ENCODE measurements around the gene PTPRM.

PTPRM gene

DNA sequence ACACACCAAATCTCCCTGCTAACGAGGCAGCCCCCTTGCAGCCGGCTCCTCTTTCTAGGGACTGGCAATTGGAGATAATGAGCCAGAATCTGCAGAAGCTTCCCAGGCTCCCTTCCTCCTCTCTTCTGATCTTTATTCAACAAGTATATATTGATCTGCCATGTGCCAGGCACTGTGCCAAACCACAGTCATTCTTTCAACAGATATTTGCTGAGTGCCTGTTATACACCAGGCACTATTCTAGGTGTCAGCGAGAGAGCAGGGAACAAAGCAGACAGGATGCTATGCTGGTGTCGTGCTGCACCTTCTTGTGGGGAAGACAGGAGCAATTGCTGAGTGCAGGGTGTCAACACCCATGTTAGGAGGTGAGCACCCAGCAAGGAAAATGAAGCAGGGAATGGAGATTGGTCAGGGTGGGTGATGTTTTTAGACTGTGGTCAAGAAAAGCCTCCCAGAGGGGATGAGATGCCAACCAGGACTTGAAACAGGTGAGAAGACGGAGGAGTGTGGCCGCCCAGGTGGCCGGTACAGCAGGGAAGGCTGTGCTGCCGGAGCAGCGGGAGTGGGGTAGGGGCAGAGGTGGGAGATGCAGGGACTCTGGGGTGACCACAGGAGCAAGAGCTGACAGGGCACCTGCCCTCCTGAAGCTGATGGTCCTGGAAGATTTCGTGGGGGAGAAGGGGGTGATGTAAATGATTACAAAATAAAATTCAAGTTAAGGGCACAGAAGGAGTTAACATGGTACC is 734.5 kb downstream of the PTPRM start:
- no peak for ATAC-seq
- no peak for TF ChIP-seq CREB5 (CRISPR knock-in tag; IDR thresholded peaks at IDR 0.05; ENCODE audit: low read depth)

DNA sequence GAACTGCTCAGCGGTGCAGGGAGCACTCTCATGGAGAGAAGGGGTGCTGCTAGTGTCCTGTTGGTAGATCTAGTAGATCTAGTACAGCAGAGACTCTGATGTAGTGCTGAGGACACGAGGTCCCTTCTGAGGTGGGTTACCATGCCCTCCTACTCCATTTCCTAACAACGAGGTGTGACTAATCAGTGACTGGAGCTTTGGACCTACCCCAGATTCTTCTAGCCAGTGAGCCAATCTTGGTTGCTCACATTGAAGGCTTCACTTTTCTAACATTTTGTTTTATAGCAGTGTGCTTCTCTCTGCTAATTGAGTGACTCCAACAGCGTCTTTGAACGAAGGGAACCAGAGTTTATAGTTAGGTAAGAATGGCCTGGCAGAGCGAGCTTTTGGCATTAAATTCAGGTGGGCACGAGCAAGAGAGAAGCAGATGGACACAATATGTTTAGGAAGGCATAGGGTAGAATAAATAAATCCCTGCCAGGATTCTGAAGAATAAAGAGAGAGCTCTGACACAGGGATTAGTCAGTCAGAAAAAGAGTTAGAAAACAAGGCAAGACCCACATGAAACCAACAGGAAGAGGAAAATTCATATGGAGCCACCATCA is 736.1 kb downstream of the PTPRM start:
- no peak for TF ChIP-seq ZC3H10 (CRISPR knock-in tag; IDR thresholded peaks at IDR 0.05)
- no peak for TF ChIP-seq ZFP3 (CRISPR knock-in tag; IDR thresholded peaks at IDR 0.05)
- TF ChIP-seq, protein P1, sequence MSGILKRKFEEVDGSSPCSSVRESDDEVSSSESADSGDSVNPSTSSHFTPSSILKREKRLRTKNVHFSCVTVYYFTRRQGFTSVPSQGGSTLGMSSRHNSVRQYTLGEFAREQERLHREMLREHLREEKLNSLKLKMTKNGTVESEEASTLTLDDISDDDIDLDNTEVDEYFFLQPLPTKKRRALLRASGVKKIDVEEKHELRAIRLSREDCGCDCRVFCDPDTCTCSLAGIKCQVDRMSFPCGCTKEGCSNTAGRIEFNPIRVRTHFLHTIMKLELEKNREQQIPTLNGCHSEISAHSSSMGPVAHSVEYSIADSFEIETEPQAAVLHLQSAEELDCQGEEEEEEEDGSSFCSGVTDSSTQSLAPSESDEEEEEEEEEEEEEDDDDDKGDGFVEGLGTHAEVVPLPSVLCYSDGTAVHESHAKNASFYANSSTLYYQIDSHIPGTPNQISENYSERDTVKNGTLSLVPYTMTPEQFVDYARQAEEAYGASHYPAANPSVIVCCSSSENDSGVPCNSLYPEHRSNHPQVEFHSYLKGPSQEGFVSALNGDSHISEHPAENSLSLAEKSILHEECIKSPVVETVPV (CRISPR knock-in tag; IDR thresholded peaks at IDR 0.05) = no peak
- TF ChIP-seq SNAI2 (CRISPR knock-in tag; IDR thresholded peaks at IDR 0.05) = no peak
- TF ChIP-seq GLIS3 (CRISPR knock-in tag; IDR thresholded peaks at IDR 0.05) = no peak
- no peak for TF ChIP-seq TCF4 (CRISPR knock-in tag; IDR thresholded peaks at IDR 0.05; ENCODE audit: borderline replicate concordance)
- TF ChIP-seq CSDC2 (CRISPR knock-in tag; IDR thresholded peaks at IDR 0.05) = no peak
- TF ChIP-seq, protein P2, sequence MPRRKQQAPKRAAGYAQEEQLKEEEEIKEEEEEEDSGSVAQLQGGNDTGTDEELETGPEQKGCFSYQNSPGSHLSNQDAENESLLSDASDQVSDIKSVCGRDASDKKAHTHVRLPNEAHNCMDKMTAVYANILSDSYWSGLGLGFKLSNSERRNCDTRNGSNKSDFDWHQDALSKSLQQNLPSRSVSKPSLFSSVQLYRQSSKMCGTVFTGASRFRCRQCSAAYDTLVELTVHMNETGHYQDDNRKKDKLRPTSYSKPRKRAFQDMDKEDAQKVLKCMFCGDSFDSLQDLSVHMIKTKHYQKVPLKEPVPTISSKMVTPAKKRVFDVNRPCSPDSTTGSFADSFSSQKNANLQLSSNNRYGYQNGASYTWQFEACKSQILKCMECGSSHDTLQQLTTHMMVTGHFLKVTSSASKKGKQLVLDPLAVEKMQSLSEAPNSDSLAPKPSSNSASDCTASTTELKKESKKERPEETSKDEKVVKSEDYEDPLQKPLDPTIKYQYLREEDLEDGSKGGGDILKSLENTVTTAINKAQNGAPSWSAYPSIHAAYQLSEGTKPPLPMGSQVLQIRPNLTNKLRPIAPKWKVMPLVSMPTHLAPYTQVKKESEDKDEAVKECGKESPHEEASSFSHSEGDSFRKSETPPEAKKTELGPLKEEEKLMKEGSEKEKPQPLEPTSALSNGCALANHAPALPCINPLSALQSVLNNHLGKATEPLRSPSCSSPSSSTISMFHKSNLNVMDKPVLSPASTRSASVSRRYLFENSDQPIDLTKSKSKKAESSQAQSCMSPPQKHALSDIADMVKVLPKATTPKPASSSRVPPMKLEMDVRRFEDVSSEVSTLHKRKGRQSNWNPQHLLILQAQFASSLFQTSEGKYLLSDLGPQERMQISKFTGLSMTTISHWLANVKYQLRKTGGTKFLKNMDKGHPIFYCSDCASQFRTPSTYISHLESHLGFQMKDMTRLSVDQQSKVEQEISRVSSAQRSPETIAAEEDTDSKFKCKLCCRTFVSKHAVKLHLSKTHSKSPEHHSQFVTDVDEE (CRISPR knock-in tag; IDR thresholded peaks at IDR 0.05) = no peak
- no peak for TF ChIP-seq ZFP30 (CRISPR knock-in tag; IDR thresholded peaks at IDR 0.05)
- no peak for TF ChIP-seq ZNF8 (CRISPR knock-in tag; IDR thresholded peaks at IDR 0.05)
- no peak for TF ChIP-seq RARB (CRISPR knock-in tag; IDR thresholded peaks at IDR 0.05)
- no peak for TF ChIP-seq ISL1 (CRISPR knock-in tag; IDR thresholded peaks at IDR 0.05)
- no peak for TF ChIP-seq ZNF70 (CRISPR knock-in tag; IDR thresholded peaks at IDR 0.05)
- no peak for TF ChIP-seq OSR1 (CRISPR knock-in tag; IDR thresholded peaks at IDR 0.05)
- no peak for TF ChIP-seq CREB5 (CRISPR knock-in tag; IDR thresholded peaks at IDR 0.05; ENCODE audit: low read depth)
- no peak for TF ChIP-seq POU6F1 (CRISPR knock-in tag; IDR thresholded peaks at IDR 0.05; ENCODE audit: borderline replicate concordance, low read depth)
- no peak for ATAC-seq

DNA sequence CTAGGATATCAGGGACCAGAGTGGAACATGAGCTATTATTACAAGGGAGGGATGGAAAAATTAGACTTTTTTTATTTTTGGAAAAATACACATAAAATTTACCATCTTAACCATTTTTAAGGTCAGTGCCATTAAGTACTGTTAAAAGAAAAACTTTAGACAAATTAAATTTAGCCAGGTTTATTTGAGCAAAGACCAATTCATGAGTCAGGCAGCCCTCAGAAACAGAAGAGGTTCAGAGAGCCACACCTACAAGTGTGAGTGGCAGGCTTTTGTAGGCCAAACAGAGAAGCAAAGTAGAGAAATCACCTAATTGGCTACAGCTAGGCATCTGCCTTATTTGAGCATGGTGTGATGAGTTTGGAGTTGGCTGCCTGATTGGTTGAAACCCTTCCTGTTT is 740.8 kb downstream of the PTPRM start:
- TF ChIP-seq CREB5 (CRISPR knock-in tag; IDR thresholded peaks at IDR 0.05; ENCODE audit: low read depth) (no peak), ZC3H10 (CRISPR knock-in tag; IDR thresholded peaks at IDR 0.05) (no peak), TCF4 (CRISPR knock-in tag; IDR thresholded peaks at IDR 0.05; ENCODE audit: borderline replicate concordance) (no peak), ZNF8 (CRISPR knock-in tag; IDR thresholded peaks at IDR 0.05) (no peak), ESRRG (CRISPR knock-in tag; IDR thresholded peaks at IDR 0.05) (no peak)
- ATAC-seq = no peak

All from SK-N-SH treated with all-trans-retinoic acid at 6 μM for 48 hours (cell line).